ENCODE measurements around the gene KCNJ11. TPM values are rescaled to one million over a fixed set of nuclear protein-coding genes. Genes with fewer than 3 reads are reported as not detected.

Gene KCNJ11
- total and polyA plus RNA-seq, 2 of the 13 experiments (the other 11 are each of a cell fraction or from before 2014, with no cell fraction given): 0.38 to 1.6 TPM

GRCh38 chr11:17423533-17424310 is 35.3 kb upstream of the KCNJ11 start (continued):
- TF ChIP-seq, protein P1, sequence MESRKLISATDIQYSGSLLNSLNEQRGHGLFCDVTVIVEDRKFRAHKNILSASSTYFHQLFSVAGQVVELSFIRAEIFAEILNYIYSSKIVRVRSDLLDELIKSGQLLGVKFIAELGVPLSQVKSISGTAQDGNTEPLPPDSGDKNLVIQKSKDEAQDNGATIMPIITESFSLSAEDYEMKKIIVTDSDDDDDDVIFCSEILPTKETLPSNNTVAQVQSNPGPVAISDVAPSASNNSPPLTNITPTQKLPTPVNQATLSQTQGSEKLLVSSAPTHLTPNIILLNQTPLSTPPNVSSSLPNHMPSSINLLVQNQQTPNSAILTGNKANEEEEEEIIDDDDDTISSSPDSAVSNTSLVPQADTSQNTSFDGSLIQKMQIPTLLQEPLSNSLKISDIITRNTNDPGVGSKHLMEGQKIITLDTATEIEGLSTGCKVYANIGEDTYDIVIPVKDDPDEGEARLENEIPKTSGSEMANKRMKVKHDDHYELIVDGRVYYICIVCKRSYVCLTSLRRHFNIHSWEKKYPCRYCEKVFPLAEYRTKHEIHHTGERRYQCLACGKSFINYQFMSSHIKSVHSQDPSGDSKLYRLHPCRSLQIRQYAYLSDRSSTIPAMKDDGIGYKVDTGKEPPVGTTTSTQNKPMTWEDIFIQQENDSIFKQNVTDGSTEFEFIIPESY (CRISPR knock-in tag; IDR thresholded peaks at IDR 0.05): no peak
- TF ChIP-seq ADNP (CRISPR knock-in tag; IDR thresholded peaks at IDR 0.05): no peak
- no peak for TF ChIP-seq SMARCE1 (IDR thresholded peaks at IDR 0.05; ENCODE audit: borderline replicate concordance)
- TF ChIP-seq ZFP36L2 (CRISPR knock-in tag; IDR thresholded peaks at IDR 0.05): no peak
- TF ChIP-seq ZNF597 (CRISPR knock-in tag; IDR thresholded peaks at IDR 0.05): no peak
- TF ChIP-seq, protein P2, sequence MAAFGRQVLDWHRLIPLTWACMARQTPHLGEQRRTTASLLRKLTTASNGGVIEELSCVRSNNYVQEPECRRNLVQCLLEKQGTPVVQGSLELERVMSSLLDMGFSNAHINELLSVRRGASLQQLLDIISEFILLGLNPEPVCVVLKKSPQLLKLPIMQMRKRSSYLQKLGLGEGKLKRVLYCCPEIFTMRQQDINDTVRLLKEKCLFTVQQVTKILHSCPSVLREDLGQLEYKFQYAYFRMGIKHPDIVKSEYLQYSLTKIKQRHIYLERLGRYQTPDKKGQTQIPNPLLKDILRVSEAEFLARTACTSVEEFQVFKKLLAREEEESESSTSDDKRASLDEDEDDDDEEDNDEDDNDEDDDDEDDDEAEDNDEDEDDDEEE (CRISPR knock-in tag; IDR thresholded peaks at IDR 0.05): no peak
- no peak for TF ChIP-seq ZNF572 (CRISPR knock-in tag; IDR thresholded peaks at IDR 0.05)
- TF ChIP-seq ZNF354B (CRISPR knock-in tag; IDR thresholded peaks at IDR 0.05): no peak
- TF ChIP-seq REL (CRISPR knock-in tag; conservative IDR thresholded peaks at IDR 0.05): no peak
- TF ChIP-seq HOMEZ (CRISPR knock-in tag; IDR thresholded peaks at IDR 0.05; ENCODE audit: low read depth): no peak
- TF ChIP-seq ZNF619 (CRISPR knock-in tag; IDR thresholded peaks at IDR 0.05): 0 out of 2 replicates have a peak, but pooled peaks have one; percentile 22
- no peak for TF ChIP-seq KLF11 (CRISPR knock-in tag; IDR thresholded peaks at IDR 0.05)
- no peak for TF ChIP-seq MEIS2 (CRISPR knock-in tag; IDR thresholded peaks at IDR 0.05)
- peak; percentile 50; the same call in 1 of the 2 replicates for TF ChIP-seq ZSCAN9 (CRISPR knock-in tag; IDR thresholded peaks at IDR 0.05; ENCODE audit: borderline replicate concordance)
- no peak for TF ChIP-seq ZSCAN20 (CRISPR knock-in tag; IDR thresholded peaks at IDR 0.05; ENCODE audit: borderline replicate concordance)
- no peak for TF ChIP-seq BATF2 (CRISPR knock-in tag; IDR thresholded peaks at IDR 0.05)
- TF ChIP-seq, protein P3, sequence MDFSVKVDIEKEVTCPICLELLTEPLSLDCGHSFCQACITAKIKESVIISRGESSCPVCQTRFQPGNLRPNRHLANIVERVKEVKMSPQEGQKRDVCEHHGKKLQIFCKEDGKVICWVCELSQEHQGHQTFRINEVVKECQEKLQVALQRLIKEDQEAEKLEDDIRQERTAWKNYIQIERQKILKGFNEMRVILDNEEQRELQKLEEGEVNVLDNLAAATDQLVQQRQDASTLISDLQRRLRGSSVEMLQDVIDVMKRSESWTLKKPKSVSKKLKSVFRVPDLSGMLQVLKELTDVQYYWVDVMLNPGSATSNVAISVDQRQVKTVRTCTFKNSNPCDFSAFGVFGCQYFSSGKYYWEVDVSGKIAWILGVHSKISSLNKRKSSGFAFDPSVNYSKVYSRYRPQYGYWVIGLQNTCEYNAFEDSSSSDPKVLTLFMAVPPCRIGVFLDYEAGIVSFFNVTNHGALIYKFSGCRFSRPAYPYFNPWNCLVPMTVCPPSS (IDR thresholded peaks at IDR 0.05): no peak
- peak; percentile 53; the same call in 1 of the 2 replicates for TF ChIP-seq HNF4G (IDR thresholded peaks at IDR 0.05; ENCODE audit: borderline replicate concordance, low read depth, low read length)
- TF ChIP-seq HNF4G (CRISPR knock-in tag; IDR thresholded peaks at IDR 0.05; ENCODE audit: borderline replicate concordance, low read depth): peak; percentile 21; the same call in 1 of the 2 replicates
- TF ChIP-seq, protein P4, sequence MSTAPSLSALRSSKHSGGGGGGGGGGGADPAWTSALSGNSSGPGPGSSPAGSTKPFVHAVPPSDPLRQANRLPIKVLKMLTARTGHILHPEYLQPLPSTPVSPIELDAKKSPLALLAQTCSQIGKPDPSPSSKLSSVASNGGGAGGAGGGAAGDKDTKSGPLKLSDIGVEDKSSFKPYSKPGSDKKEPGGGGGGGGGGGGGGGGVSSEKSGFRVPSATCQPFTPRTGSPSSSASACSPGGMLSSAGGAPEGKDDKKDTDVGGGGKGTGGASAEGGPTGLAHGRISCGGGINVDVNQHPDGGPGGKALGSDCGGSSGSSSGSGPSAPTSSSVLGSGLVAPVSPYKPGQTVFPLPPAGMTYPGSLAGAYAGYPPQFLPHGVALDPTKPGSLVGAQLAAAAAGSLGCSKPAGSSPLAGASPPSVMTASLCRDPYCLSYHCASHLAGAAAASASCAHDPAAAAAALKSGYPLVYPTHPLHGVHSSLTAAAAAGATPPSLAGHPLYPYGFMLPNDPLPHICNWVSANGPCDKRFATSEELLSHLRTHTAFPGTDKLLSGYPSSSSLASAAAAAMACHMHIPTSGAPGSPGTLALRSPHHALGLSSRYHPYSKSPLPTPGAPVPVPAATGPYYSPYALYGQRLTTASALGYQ (CRISPR knock-in tag; IDR thresholded peaks at IDR 0.05): no peak
